CD4-positive, alpha-beta T cell treated with Interleukin-4 for 1 hour (primary cell): ENCODE measurements around the gene POLR1A.

Experiments
- DNase-seq, 2 donors: peaks; one replicate each; pipeline ENCODE4 v3.0.0-alpha.2; 2020 to 2022

POLR1A gene

DNA sequence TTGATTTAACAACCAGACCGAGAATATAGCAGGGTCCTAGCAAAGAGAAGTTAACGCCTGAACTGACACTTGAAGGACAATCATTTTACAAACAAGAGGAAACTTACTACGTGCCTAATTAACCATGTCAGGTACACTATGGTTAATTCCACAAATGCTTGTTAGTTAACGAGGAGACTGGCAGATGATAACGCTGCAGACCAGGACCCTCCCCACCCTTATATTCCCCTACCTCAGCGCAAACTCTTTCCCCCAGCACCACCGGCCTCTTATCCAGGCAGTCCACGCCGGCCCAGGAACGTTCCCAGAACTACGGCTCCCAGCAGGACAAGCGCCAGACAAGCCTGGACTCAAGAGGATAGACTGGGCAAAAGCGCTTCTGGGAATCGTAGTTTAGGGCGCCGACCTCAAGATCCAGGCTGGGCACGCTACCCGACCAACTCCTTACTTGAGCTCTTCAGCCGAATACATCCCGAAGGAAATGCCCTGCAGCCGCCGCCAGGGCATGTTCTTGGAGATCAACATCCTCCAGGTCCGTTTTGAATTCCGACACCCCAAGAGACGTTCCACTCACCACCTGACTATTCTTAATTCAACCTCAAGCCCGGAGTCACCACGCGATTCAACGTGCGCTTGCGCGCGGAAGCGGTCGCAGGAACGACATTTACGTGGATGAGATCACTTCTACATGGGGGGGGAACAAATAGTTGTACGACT is at the start of gene POLR1A:
POLR1A (minus strand) TSS at position 635 of the 717 bp plus-strand sequence; CDS start at position 525, 110 bp downstream.
- DNase-seq: peak; percentile 84 to 89

DNA sequence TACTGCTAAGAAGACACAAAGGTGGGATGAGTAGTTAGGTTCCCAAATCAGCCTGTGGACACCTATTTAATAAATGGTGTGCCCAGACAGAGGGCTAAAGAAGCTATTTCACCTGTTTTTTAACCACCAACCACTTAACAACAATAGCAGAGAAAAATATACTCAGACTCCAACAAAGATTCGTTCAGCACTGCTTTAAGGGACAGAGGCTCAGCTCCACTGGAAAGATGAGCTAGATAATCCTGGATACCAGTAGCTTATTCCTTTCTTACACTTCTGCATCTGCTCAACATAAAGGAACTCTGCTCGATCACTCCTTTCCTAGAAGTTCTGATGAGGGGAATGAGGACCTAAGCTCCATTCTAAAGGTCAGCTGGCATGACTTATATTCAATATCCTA is 44.8 kb upstream of the POLR1A start:
- no peak for DNase-seq

DNA sequence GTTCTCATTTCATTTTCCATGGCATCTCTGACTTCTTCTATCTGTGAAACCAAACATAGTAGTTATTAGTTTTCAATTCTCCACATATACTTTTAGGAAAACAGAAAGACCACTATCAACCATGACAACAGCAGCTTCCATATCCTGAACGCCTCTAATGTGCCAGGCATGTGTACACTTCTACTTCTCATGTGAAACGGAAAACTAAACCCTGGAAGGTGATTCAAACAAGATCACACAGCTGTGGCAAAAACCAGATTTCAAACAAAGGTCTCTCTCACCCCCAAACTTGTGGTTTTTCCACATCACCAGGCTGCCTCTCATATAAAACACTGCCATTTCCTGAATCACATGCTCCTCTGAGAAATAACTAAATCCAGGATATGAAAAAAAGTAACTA is 42.1 kb upstream of the POLR1A start:
- no peak for DNase-seq

DNA sequence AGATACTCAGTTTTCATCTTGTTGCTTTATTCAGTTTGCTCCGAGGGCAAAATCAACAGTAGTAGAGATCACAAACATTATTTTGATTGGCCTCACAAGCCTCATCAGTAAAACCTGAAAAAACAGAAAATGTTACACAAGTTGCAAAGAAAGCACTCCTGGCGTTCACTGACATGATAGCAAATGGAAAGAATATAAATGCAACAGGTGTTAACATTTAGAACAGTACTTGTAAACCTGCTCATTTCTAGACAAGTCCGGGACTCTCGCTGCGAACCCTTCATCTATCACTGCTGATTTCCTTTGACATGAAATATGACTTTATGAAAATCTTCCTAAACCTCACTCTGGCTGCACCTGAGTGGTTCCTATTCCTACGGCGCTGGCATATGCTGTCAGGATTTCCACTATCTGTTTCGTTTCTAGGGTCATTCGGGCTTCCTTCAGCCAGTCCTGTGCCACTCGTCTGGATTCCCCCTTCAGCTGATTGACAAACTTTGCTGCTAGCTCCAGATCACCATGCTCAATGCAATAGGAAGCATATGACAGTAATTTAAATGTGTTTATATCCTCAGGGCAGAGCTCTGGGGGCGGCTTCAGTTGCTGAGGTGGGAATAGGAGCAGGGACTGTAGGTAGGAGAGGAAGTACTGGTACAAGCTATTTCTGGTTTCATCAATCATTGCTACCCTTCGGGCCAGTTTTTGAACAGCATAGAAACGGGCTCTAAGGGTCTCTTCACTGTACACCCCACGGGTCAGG is 38.4 kb upstream of the POLR1A start:
- DNase-seq: no peak

DNA sequence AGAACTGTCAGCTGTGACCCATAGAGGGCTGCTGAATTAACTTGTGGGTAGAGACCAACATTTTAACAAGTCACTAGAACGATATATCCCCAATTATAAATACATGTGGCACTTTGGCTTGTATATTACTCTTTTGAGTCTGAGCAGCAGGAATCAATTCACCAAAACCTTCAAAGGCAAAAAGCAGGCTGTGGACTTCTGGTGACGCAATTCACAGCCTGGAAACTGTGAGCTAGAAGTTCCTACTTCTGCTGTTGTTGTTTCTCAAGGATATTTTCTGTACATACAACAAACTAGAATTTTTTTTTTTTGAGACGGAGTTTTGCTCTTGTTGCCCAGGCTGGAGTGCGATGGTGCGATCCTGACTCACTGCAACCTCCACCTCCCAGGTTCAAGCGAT is 37.6 kb upstream of the POLR1A start:
- DNase-seq: no peak

DNA sequence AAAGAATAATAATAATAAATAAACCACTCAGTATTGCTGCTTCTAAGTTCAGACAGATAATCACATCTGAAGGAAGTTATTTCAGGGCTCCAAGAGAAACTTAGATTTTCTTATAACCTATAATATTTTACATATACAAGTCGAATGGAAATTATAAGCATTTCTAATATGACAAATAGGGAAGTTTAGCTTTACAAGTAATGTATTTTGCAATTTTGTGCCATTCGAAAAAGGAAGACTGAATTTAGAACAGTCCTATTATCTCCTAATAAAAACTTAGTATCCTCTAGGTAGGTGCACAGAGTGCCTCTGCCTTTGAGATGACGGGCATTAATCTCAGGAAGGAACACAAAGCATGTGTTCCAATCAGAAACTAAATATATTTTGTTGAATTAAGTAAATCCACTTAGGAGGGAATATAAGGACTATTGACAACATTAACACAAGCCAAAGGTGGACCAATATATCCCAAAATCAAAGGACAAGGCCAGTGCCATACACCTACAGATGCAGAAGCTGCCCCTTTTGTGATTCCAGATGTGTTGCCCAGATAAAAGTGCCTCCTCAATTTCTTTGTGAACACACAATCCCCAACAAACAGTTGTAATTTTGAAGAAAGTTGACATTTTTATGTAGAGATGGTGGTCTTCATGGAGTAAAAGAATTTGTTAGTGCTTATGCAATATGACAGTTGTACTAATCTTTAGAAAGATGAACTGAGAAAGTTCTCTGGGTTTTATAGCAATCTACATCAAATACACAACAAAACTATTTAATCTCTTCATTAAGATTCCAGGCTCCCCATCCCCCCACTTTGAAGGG is 37.0 kb upstream of the POLR1A start:
- no peak for DNase-seq

DNA sequence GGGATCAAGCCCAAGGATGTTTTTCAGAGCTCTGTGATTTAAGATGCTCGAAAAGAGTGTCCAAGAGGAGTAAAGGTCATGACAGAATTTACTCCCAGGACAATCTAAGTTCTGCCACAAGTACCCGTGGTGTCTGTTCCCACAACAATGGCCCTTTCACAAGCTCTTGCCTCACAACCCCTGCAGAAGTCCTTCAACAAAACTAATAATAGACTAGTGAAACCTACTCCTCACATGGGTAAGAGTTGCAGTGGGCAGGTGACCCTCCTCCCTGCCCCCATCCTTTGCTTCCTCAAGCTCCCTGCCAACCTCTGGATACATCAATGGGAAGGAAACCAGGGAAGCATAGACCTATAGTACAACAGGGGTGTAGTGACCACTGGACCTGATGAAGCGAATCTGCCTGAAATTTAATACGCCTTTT is 35.3 kb upstream of the POLR1A start:
- no peak for DNase-seq

DNA sequence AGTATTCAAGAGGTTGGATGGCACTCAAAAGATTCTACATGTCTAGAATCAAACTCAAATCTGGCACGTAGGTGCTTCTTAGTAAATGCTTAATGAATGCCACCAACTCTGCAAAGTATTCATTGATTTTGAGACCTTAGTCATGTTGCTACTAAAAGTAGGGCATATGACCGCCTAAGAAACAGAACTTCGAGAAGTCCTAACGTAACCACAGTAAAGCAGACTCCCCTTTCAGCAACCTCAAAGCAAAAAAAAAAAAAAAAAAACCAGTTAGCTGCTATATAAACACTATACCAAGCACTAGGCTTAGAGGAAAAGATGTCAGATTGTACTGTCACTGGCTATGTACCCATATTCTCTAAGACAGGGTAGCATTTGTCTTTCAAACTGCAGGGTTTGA is 34.3 kb upstream of the POLR1A start:
- DNase-seq: no peak

DNA sequence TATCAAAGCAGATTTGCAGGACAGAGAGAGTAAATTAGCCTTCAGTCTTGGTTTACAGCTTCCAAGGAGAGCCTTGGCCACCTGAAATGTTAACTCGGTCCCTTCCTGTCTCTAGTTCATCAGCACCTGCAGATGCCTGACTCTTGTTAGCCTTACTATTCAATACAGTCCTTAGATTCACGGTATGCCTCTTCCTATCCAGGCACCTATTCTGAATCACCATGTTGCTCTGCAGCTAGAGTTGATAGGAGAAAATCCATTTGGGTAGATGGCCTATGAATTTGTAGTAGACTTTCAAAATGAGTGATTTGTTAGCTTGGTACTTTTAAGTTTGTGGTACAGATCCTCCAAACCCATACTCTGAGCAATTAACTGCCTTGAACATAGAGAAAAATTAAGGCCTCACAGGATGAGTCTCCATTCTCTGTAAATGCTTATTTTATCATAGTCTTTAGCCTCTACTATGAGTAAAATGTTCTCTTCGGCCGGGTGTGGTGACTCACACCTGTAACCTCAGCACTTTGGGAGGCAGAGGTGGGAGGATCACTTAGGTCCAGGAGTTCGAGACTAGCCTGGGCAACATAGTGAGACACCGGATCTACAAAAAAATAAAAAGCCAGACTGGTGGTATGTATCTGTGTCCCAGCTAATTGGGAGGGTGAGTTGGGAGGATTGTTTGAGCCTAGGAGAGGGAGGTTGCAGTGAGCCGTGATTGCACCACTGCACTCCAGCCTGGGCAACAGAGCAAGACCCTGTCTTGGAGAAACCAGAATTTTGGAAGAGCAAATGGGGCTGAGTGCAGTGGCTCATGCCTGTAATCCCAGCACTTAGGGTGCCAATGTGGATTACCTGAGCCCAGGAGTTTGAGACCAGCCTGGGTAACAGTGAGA is 33.3 kb upstream of the POLR1A start:
- DNase-seq: no peak

DNA sequence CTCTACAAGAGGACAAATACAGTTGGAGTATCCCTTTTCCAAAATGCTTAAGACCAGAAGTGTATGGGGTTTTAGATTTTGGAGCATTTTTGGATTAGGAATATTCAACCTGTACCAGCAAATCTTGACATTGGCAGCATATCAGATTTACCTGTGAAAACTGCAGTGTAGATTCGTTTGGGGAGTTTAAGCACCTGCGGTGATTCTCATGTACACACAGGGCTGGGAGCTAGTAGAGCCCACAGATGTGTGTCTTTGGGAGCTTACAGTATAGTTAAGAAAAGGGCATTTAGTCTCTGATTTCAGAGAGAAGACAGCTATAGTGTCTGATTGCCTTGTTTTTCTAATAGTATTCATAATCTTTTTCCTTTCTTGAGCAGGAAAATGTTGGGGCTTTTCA is 30.5 kb upstream of the POLR1A start:
- no peak for DNase-seq

DNA sequence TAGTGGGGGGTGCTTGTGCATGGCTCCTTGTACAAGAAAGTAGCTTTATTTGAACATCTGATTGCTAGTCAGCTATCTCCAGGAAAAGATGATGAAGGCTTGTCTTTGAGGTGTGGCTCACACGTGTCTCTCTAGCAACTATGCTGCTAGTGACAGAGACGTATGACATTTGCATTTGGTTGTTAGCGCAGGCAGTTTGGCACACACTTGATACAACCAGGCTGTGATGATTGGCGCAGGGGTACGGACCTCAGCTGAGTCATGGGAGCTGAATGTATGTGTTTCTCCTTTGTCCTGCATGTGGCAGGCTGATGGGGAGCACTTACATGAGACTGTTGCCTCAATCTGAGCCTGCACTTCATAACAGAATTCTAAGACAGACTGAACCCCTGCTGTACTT is 30.0 kb upstream of the POLR1A start:
- no peak for DNase-seq

DNA sequence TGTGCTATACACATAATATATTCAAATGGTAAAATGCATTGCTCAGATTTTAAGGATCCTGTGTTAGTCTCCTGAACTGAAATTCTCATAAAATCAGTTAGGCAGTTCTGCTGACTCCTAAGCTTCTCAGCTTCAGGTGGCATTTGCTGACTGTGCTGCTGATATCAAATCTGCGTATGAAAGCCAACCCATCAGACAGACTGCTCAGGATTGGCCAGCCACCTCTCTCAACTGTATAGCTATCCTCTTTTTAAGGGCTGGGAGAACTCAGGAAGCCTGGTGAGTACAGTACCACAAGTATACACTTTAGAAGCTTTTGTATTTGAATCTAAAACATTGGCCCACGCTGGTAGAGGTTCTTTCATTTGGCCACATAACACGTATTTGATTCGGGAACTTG is 29.0 kb upstream of the POLR1A start:
- no peak for DNase-seq

DNA sequence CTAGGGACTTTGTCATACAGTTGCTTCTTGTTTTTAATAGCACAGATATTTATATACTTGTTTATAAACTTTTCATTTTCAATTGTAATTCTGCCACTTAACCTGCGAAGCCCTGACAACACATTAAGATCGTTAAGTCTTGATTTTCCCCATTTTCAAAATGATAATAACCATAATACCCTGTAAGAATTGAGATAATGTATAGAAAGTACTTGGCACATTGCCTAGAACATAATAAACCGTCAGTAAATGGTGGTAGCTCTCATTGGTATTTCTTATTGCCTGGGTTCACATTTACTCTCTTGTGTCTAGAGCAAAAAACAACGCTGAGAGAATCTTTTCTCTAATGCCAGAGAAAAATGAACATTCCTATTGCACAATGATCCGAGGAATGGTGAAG is 19.0 kb upstream of the POLR1A start:
- no peak for DNase-seq

DNA sequence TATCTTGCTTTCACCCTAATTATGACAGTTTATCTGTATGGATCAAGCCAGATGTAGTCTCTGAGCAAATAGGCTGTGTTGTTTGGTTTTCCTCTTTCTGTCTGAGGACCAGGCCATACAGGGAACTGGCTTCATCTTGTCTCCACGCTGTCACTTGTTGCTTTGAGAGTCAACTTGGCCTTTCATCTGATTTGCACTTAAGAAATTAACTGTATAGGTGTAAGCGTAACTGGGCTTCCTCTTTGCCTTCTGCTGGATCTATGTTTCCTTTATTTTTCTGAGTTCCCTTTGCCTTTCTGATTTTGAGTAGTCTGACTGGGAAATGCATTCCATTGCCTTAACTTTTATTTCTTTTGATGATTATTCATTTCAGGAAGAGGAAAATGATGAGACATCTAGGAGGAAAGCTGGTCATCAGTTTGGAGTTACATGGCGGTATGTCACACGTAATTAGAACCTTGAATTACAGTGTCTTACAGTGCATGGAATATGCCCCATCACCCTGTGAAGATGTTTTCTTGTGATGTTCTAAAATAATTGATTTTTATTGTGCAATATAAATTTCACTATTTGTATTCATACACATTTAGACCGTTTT is 17.7 kb upstream of the POLR1A start:
- DNase-seq: no peak

DNA sequence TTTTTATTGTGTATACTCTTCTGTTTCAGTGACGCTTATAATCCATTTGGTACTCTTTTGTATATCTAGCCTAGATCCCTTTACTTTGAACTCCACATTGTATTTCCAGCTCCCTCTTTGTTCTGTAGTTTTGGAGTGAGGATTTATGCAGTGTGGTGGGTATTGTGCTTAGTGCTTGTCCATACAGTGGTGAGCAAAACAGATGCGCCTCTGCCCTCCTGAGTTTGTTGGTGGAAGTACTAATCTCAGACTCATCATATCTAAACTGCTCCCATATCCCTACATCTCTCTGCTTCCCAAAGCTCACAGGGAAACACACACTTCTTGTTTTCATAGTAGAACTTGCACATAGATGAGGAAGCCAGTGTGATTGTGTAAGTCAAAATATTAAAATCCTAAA is 12.4 kb upstream of the POLR1A start:
- no peak for DNase-seq

DNA sequence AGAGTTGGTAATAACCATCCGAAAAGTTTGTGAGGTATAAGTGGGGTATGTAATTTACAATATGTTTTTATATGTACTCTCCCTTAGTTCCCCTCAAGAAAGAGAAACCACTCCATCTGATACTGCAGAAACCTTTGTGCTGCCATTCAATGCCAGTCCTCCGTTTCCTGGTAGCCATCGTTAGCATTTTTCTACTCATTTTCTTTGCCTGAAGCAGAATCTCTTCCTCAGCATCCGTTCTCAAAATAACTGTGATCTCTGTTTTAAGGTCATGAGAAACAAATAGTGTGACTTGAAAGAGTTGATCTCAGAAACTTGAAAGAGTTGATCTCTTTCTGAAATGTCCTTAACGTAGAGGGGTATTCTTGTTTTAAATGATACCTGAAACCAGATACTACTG is 1.3 kb upstream of the POLR1A start:
- DNase-seq: no peak

DNA sequence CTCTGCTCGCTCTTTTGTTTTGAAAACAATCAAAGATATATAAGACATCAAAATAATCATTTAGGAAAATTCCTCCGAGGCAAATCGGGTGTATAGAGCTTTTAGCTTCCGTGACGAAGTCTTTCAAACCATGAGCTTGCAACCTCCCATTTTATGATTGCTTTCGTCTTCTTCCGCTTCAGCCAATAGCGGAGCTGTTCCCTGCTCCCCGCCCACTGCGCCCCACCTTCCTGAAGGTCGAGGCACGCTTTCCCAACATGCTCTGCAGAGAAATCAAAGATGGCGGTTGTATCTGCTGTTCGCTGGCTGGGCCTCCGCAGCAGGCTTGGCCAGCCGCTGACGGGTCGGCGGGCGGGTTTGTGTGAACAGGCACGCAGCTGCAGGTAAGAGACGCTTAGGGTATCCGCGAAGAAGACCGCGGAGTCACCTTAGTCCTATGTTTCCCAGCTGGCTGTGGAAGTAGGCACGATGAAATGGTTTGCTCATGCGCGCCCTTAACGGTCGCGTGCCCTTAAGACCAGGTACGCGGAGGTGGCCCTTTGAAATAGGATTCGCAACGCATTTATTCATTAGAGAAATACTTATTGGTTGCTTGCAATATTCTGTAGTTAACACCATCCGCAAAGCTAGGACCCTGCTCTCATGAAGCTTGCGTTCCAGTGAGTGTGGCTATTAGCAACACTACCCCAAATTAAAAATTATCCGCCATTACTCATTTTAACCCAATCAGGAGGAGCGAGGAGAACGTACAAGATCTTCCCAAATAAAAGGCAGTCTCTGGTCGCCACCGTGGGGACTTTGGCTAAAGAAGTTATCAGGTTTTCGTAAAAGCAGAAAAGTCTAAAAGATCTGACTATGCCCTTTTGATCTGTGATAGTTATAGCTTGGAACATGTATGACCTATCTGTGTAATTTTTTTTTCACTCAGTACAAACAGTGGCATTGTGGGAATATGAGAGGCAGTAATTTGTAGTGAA is 571 bp upstream of the POLR1A start, which contains the start of gene PTCD3:
PTCD3 (plus strand) TSS at position 267 of the 977 bp plus-strand sequence; CDS start at position 280, 13 bp downstream.
- DNase-seq: peak; percentile 94 to 95

DNA sequence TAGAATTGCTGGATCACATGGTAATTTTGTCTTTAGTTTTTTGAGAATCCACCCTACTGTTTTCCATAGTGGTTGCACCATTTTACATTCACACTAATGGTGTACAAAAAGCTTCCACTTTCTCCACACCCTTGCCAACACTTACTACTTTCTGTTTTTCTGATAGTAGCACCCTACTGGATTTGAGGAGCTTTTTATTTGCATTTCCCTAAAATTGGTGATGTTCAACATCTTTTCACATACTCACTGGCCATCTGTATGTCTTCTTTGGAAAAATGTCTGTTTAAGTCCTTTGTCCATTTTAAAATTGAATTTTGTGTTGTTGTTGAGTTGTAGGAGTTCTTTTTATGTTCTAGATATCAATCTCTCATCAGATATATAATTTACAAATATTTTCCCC is 3.5 kb downstream of the POLR1A start:
- DNase-seq: no peak

DNA sequence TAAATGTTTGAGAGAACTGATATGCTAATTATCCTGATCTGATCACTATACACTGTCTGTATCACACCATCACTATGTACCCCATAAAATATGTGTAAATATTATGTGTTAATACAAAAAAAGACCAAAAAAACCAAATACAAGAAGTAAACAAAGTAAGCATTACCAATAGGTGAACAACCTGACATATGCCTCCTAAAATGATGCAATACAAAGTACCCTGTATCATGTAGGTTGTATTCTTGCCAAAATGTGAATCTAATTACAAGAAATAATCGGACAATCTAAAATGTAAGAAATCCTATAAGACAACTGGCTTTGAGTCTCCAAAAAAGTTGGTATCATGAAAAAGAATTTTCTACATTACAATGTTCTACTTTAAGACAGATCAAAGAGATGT is 7.8 kb downstream of the POLR1A start:
- DNase-seq: no peak

DNA sequence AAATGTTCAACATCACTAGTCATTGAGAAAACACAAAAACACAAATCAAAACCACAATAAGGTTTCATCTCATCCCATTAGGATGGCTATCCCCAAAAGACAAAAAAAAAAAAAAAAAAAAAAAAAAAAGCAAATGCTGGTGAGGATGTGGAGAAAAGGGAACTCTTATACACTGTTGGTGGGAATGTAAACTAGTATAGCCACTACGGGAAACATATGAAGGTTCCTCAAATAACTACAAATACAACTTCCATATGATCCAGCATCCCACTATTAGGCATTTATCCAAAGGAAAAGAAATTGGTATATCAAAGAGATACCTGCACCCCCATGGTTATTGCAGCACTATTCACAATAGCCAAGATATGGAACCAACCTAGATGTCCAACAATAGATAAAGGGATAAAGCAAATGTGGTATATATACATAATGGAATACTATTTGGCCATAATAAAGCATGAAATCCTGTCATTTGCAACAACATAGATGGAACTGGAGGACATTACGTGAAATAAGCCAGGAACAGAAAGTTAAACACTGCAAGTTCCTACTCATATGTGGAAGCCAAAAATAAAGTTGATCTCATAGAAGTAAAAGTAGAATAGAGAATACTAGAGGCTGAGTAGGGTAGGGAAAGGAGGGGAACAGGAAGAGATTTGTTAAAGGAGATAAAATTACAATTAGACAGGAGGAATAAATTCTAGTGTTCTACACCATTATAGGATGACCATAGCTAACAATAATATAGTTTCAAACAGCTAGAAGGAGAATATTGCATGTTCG is 8.4 kb downstream of the POLR1A start:
- no peak for DNase-seq
